ENCODE results near the gene SERPINE1.
"Not testable (repeated sequence)": the region's sequence is repeated elsewhere in the genome, so short reads cannot be mapped to it uniquely, and the experiment has no call there.

The SERPINE1 gene

DNA sequence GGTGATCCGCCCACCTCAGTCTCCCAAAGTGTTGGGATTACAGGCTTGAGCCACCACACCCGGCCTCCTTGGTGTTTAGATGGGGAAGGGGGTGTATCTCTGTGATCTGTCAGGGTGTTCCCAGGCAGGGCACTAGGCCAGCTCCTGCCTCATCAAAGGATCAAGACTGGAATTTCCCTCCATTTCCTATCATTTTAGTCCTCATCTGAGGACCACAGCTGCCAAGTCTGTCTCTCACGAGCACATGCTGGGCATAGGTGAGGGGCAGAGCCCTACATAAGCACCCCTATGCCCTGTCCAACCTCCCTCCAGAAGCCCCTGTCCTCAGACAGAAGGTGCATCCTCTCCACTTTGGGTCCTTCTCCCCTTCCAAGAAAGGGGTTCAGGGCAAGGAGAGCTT is 22.1 kb upstream of the SERPINE1 start:
- Histone ChIP-seq H3K27ac (ENCODE audit: extremely low read depth, low read depth, low read length) (no peak overlapping the region), H3K4me3 (ENCODE audit: low read depth, low read length) (no peak overlapping the region), H3K36me3 (ENCODE audit: control insufficient read depth in 2 of 2, insufficient read depth in 1 of 2, low read length in 2 of 2) (no peaks in the 10 kb centered on the region), H3K9me3 (ENCODE audit: control insufficient read depth, insufficient read depth, low read depth, low read length) (no peaks in the 10 kb centered on the region), H3K4me1 (ENCODE audit: control insufficient read depth, insufficient read depth, low read length) (no peaks in the 10 kb centered on the region)
- ChIA-PET POLR2A (interaction anchor here (0.5 kb wide), 1 partner anchor 155 kb away, joined by 3 read pairs; no protein-coding TSS in a partner anchor), CTCF (interaction anchor here (0.8 to 1.7 kb wide), 4 partner anchors 10 to 39 kb away, joined by 3 to 5 read pairs (median 4); no protein-coding TSS in a partner anchor)
- TF ChIP-seq ZNF121 (tag by site-specific recombination; IDR thresholded peaks at IDR 0.05) (0 out of 2 replicates have a peak, but pooled peaks have one; percentile 1), FEZF1 (tag by site-specific recombination; IDR thresholded peaks at IDR 0.05) (no peak), KLF1 (tag by site-specific recombination; IDR thresholded peaks at IDR 0.05) (peak; percentile 48; the same call in 1 of the 2 replicates), ZNF768 (tag by site-specific recombination; IDR thresholded peaks at IDR 0.05) (no peak), HOXD13 (CRISPR knock-in tag; IDR thresholded peaks at IDR 0.05; ENCODE audit: borderline replicate concordance) (no peak), ZNF292 (tag by site-specific recombination; IDR thresholded peaks at IDR 0.05; ENCODE audit: borderline replicate concordance, low read depth) (no peak)

DNA sequence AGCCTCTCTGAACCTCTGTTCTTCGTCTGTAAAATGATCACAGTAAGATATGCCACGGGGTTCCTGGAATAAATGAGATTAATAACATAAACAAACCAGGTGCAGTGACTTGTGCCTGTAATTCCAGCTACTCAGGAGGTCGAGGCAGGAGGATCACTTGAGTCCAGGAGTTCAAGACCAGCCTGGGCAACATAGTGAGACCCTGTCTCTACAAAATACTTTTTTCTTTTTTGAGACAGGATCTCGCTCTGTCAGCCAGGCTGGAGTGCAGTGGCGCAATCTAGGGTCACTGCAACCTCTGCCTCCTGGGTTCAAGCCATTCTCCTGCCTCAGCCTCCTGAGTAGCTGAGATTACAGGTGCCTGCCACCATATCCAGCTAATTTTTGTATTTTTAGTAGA is 21.7 kb upstream of the SERPINE1 start:
- H3K36me3 ChIP-seq (ENCODE audit: control insufficient read depth in 2 of 2, insufficient read depth in 1 of 2, low read length in 2 of 2); H3K9me3 ChIP-seq (ENCODE audit: control insufficient read depth, insufficient read depth, low read depth, low read length); H3K4me1 ChIP-seq (ENCODE audit: control insufficient read depth, insufficient read depth, low read length); POLR2A ChIA-PET; H3K27ac ChIP-seq (ENCODE audit: extremely low read depth, low read depth, low read length); H3K4me3 ChIP-seq (ENCODE audit: low read depth, low read length): not testable (repeated sequence)
- CTCF ChIA-PET: interaction anchor here (0.8 to 1.7 kb wide), 5 partner anchors 10 to 39 kb away, joined by 3 to 5 read pairs (median 3); partner anchors contain the start of gene TRIM56

DNA sequence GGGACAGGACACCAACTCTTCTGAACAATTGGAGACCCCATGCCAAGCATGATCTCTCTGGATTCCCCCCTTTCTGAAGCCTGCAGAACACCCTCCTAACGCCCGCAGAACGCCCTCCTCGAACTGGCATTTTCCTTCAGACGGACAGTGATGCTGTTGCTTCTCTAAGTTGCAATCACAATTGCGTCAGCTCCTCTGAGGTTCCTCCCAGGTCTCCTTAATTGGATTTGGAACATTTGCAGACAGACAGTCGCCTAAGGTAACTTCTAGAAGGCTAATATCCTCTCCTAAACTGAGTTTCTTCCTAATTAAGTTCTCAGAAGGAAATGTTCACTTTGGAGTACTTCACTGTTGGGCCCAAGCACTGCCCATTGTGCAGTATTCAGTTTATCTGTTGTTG is 20.5 kb upstream of the SERPINE1 start:
- ChIA-PET CTCF (no interaction called here), POLR2A (no interaction called here)
- H3K27ac ChIP-seq (ENCODE audit: extremely low read depth, low read depth, low read length): no peak overlapping the region
- no peak overlapping the region for H3K4me3 ChIP-seq (ENCODE audit: low read depth, low read length)
- TF ChIP-seq ZNF433 (tag by site-specific recombination; IDR thresholded peaks at IDR 0.05; ENCODE audit: low read depth): no peak
- no peak for TF ChIP-seq ZNF404 (tag by site-specific recombination; IDR thresholded peaks at IDR 0.05)
- TF ChIP-seq ZNF214 (tag by site-specific recombination; IDR thresholded peaks at IDR 0.05; ENCODE audit: borderline replicate concordance): no peak
- no peak for TF ChIP-seq HOXD13 (CRISPR knock-in tag; IDR thresholded peaks at IDR 0.05; ENCODE audit: borderline replicate concordance)
- TF ChIP-seq, protein P1, sequence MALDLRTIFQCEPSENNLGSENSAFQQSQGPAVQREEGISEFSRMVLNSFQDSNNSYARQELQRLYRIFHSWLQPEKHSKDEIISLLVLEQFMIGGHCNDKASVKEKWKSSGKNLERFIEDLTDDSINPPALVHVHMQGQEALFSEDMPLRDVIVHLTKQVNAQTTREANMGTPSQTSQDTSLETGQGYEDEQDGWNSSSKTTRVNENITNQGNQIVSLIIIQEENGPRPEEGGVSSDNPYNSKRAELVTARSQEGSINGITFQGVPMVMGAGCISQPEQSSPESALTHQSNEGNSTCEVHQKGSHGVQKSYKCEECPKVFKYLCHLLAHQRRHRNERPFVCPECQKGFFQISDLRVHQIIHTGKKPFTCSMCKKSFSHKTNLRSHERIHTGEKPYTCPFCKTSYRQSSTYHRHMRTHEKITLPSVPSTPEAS (tag by site-specific recombination; IDR thresholded peaks at IDR 0.05): no peak
- no peak for TF ChIP-seq ZNF223 (tag by site-specific recombination; IDR thresholded peaks at IDR 0.05)
- TF ChIP-seq ZNF529 (tag by site-specific recombination; IDR thresholded peaks at IDR 0.05; ENCODE audit: insufficient replicate concordance): no peak
- no peak for TF ChIP-seq SALL2 (tag by site-specific recombination; IDR thresholded peaks at IDR 0.05; ENCODE audit: borderline replicate concordance)
- TF ChIP-seq, protein P2, sequence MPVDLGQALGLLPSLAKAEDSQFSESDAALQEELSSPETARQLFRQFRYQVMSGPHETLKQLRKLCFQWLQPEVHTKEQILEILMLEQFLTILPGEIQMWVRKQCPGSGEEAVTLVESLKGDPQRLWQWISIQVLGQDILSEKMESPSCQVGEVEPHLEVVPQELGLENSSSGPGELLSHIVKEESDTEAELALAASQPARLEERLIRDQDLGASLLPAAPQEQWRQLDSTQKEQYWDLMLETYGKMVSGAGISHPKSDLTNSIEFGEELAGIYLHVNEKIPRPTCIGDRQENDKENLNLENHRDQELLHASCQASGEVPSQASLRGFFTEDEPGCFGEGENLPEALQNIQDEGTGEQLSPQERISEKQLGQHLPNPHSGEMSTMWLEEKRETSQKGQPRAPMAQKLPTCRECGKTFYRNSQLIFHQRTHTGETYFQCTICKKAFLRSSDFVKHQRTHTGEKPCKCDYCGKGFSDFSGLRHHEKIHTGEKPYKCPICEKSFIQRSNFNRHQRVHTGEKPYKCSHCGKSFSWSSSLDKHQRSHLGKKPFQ (tag by site-specific recombination; IDR thresholded peaks at IDR 0.05): no peak
- TF ChIP-seq GFI1B (tag by site-specific recombination; IDR thresholded peaks at IDR 0.05): no peak
- TF ChIP-seq FEZF1 (tag by site-specific recombination; IDR thresholded peaks at IDR 0.05): no peak
- no peak for TF ChIP-seq ZNF292 (tag by site-specific recombination; IDR thresholded peaks at IDR 0.05; ENCODE audit: borderline replicate concordance, low read depth)
- H3K4me1 ChIP-seq (ENCODE audit: control insufficient read depth, insufficient read depth, low read length): no peaks in the 10 kb centered on the region
- no peaks in the 10 kb centered on the region for H3K36me3 ChIP-seq (ENCODE audit: control insufficient read depth in 2 of 2, insufficient read depth in 1 of 2, low read length in 2 of 2)
- no peaks in the 10 kb centered on the region for H3K9me3 ChIP-seq (ENCODE audit: control insufficient read depth, insufficient read depth, low read depth, low read length)

DNA sequence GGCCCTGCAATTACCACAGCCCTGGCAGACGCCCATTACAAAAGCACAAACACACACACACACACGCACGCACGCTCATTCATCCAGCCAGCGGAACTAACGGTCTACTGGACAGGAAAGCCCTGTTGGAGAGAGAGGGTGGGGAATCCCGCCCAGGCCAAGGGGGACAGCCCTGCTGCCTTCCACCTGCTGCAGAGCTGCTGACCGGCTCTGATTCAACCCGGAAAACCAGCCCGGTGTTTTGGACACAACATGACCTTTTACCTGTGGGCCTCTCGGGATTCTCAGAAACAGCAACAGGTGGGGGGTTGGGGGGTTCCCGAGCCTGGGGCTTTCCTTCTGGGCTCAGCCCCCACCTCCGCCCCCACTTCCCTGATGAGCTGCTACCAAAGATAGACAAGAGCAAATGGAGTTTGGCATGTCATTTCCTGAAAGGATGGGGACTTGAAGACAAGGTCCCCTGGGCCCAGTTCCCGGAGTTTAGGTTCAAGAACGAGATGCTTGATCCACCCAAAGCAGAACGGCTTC is 18.5 kb upstream of the SERPINE1 start:
- H3K4me1 ChIP-seq (ENCODE audit: control insufficient read depth, insufficient read depth, low read length): no peaks in the 10 kb centered on the region
- CTCF ChIA-PET: interaction anchor here (1.4 kb wide), 1 partner anchor 62 kb away, joined by 3 read pairs; no protein-coding TSS in a partner anchor
- no peaks in the 10 kb centered on the region for H3K9me3 ChIP-seq (ENCODE audit: control insufficient read depth, insufficient read depth, low read depth, low read length)
- no peak overlapping the region for H3K27ac ChIP-seq (ENCODE audit: extremely low read depth, low read depth, low read length)
- no peak overlapping the region for H3K4me3 ChIP-seq (ENCODE audit: low read depth, low read length)
- POLR2A ChIA-PET: no interaction called here
- H3K36me3 ChIP-seq (ENCODE audit: control insufficient read depth in 2 of 2, insufficient read depth in 1 of 2, low read length in 2 of 2): no peaks in the 10 kb centered on the region
- TF ChIP-seq ZIC2 (tag by site-specific recombination; IDR thresholded peaks at IDR 0.05) (0 out of 2 replicates have a peak, but pooled peaks have one; percentile 13), SCRT2 (tag by site-specific recombination; IDR thresholded peaks at IDR 0.05) (peak; percentile 90), ZNF292 (tag by site-specific recombination; IDR thresholded peaks at IDR 0.05; ENCODE audit: borderline replicate concordance, low read depth) (no peak), SCRT1 (tag by site-specific recombination; IDR thresholded peaks at IDR 0.05; ENCODE audit: borderline replicate concordance) (0 out of 2 replicates have a peak, but pooled peaks have one; percentile 51), ZBTB8A (tag by site-specific recombination; IDR thresholded peaks at IDR 0.05) (peak; percentile 37; the same call in 1 of the 2 replicates)
- TF ChIP-seq, protein P3, sequence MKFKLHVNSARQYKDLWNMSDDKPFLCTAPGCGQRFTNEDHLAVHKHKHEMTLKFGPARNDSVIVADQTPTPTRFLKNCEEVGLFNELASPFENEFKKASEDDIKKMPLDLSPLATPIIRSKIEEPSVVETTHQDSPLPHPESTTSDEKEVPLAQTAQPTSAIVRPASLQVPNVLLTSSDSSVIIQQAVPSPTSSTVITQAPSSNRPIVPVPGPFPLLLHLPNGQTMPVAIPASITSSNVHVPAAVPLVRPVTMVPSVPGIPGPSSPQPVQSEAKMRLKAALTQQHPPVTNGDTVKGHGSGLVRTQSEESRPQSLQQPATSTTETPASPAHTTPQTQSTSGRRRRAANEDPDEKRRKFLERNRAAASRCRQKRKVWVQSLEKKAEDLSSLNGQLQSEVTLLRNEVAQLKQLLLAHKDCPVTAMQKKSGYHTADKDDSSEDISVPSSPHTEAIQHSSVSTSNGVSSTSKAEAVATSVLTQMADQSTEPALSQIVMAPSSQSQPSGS (tag by site-specific recombination; IDR thresholded peaks at IDR 0.05; ENCODE audit: low read depth): no peak

Measured in HEK293 (cell line).